Measurements from ENCODE around the gene SUCLG1.

The SUCLG1 gene

GRCh38 chr2:84461310-84461709, 2.2 kb upstream of the SUCLG1 start:
- DNase-seq (ENCODE audit: low read depth in 2 of 2) = no peak

- DNase-seq (ENCODE audit: low read depth in 2 of 2) = no peak
Observed at GRCh38 chr2:84460670-84461069, 1.6 kb upstream of the SUCLG1 start.

GRCh38 chr2:84459944-84460429, 907 bp upstream of the SUCLG1 start:
- no peak for DNase-seq (ENCODE audit: low read depth in 2 of 2)

GRCh38 chr2:84458551-84459017, 496 bp downstream of the SUCLG1 start:
- peak in 1 of 2 donors; percentile 2 for DNase-seq (ENCODE audit: low read depth in 2 of 2)

GRCh38 chr2:84457686-84458085, 1.4 kb downstream of the SUCLG1 start:
- DNase-seq (ENCODE audit: low read depth in 2 of 2) = no peak

GRCh38 chr2:84456156-84456555, 2.9 kb downstream of the SUCLG1 start:
- no peak for DNase-seq (ENCODE audit: low read depth in 2 of 2)

- no peak for DNase-seq (ENCODE audit: low read depth in 2 of 2)
Observed at GRCh38 chr2:84454581-84454980, 4.5 kb downstream of the SUCLG1 start.

GRCh38 chr2:84452624-84453023, 6.5 kb downstream of the SUCLG1 start:
- no peak for DNase-seq (ENCODE audit: low read depth in 2 of 2)

- no peak for DNase-seq (ENCODE audit: low read depth in 2 of 2)
Observed at GRCh38 chr2:84451579-84451978, 7.5 kb downstream of the SUCLG1 start.

- DNase-seq (ENCODE audit: low read depth in 2 of 2) = no peak
Observed at GRCh38 chr2:84450288-84451227, 8.5 kb downstream of the SUCLG1 start.

- DNase-seq (ENCODE audit: low read depth in 2 of 2) = no peak
Observed at GRCh38 chr2:84449711-84450110, 9.4 kb downstream of the SUCLG1 start.

- no peak for DNase-seq (ENCODE audit: low read depth in 2 of 2)
Observed at GRCh38 chr2:84449055-84449454, 10.0 kb downstream of the SUCLG1 start.

GRCh38 chr2:84443477-84443876, 15.6 kb downstream of the SUCLG1 start:
- no peak for DNase-seq (ENCODE audit: low read depth in 2 of 2)

GRCh38 chr2:84442888-84443287, 16.2 kb downstream of the SUCLG1 start:
- no peak for DNase-seq (ENCODE audit: low read depth in 2 of 2)

- DNase-seq (ENCODE audit: low read depth in 2 of 2) = no peak
Observed at GRCh38 chr2:84441505-84441904, 17.6 kb downstream of the SUCLG1 start.

- no peak for DNase-seq (ENCODE audit: low read depth in 2 of 2)
Observed at GRCh38 chr2:84441036-84441435, 18.0 kb downstream of the SUCLG1 start.

GRCh38 chr2:84435345-84436025, 23.6 kb downstream of the SUCLG1 start:
- DNase-seq (ENCODE audit: low read depth in 2 of 2) = no peak

- no peak for DNase-seq (ENCODE audit: low read depth in 2 of 2)
Observed at GRCh38 chr2:84429328-84429727, 29.8 kb downstream of the SUCLG1 start.

GRCh38 chr2:84427235-84428138, 31.6 kb downstream of the SUCLG1 start:
- DNase-seq (ENCODE audit: low read depth in 2 of 2) = no peak

- DNase-seq (ENCODE audit: low read depth in 2 of 2) = no peak
Observed at GRCh38 chr2:84425310-84425709, 33.8 kb downstream of the SUCLG1 start.

GRCh38 chr2:84424152-84424551, 34.9 kb downstream of the SUCLG1 start:
- no peak for DNase-seq (ENCODE audit: low read depth in 2 of 2)

GRCh38 chr2:84421791-84422190, 37.3 kb downstream of the SUCLG1 start:
- DNase-seq (ENCODE audit: low read depth in 2 of 2) = no peak
